Adipocyte (in vitro differentiated cells): ENCODE measurements around the gene CACNG4.

ENCODE experiments used
- DNase-seq: peaks from one replicate; pipeline ENCODE4 v3.0.0-alpha.2; 2015; ENCODE audit warnings: low read depth
- H3K27me3 ChIP-seq: replicated peaks from 2 replicates; pipeline ENCODE4 v1.7.0; 2013; ENCODE audit warnings: mild to moderate bottlenecking, low read length, moderate library complexity; ENCODE audit not compliant: control insufficient read depth, insufficient read depth
- H3K36me3 ChIP-seq: 2 replicates; pipeline ENCODE4 v1.7.0; 2013; ENCODE audit warnings: low read length, mild to moderate bottlenecking, moderate library complexity; ENCODE audit not compliant: control insufficient read depth, insufficient read depth, severe bottlenecking
- H3K4me1 ChIP-seq: 2 replicates; pipeline ENCODE4 v1.7.0; 2013; ENCODE audit warnings: mild to moderate bottlenecking, low read length, moderate library complexity; ENCODE audit not compliant: control insufficient read depth, insufficient read depth
- H3K4me3 ChIP-seq: 2 replicates; pipeline ENCODE4 v1.7.0; 2013; ENCODE audit warnings: mild to moderate bottlenecking, low read length, moderate library complexity
- H3K9ac ChIP-seq: 2 replicates; pipeline ENCODE4 v1.7.0; 2013; ENCODE audit warnings: mild to moderate bottlenecking, low read length, moderate library complexity
- H3K9me3 ChIP-seq: 2 replicates; pipeline ENCODE4 v1.7.0; 2013; ENCODE audit warnings: mild to moderate bottlenecking, low read length, moderate library complexity; ENCODE audit not compliant: control insufficient read depth

Gene CACNG4

GRCh38 chr17:66988069-66988798 lies 23.7 kb downstream of the CACNG4 start:
- H3K36me3 ChIP-seq: no peaks in the 10 kb centered on the region
- no peak for DNase-seq
- H3K27me3 ChIP-seq: peaks cover 84% of the 10 kb centered on the region
- no peak overlapping the region for H3K9ac ChIP-seq
- H3K9me3 ChIP-seq: no peaks in the 10 kb centered on the region
- H3K4me3 ChIP-seq: no peak overlapping the region
- no peaks in the 10 kb centered on the region for H3K4me1 ChIP-seq

- Histone ChIP-seq H3K27me3 (peaks cover 75% of the 10 kb centered on the region), H3K9ac (no peak overlapping the region)
Observed at GRCh38 chr17:66989076-66989475, 24.6 kb downstream of the CACNG4 start.

GRCh38 chr17:66989579-66989978 lies 25.1 kb downstream of the CACNG4 start:
- no peak overlapping the region for H3K4me3 ChIP-seq
- no peaks in the 10 kb centered on the region for H3K9me3 ChIP-seq
- DNase-seq: no peak
- no peak overlapping the region for H3K9ac ChIP-seq
- no peaks in the 10 kb centered on the region for H3K36me3 ChIP-seq
- H3K4me1 ChIP-seq: no peaks in the 10 kb centered on the region
- peaks cover 74% of the 10 kb centered on the region for H3K27me3 ChIP-seq

More at GRCh38 chr17:66989076-66989475, 24.6 kb downstream of the CACNG4 start:
- H3K4me3 ChIP-seq: no peak overlapping the region
- H3K9me3 ChIP-seq: no peaks in the 10 kb centered on the region
- DNase-seq: no peak
- no peaks in the 10 kb centered on the region for H3K4me1 ChIP-seq
- no peaks in the 10 kb centered on the region for H3K36me3 ChIP-seq

DNA sequence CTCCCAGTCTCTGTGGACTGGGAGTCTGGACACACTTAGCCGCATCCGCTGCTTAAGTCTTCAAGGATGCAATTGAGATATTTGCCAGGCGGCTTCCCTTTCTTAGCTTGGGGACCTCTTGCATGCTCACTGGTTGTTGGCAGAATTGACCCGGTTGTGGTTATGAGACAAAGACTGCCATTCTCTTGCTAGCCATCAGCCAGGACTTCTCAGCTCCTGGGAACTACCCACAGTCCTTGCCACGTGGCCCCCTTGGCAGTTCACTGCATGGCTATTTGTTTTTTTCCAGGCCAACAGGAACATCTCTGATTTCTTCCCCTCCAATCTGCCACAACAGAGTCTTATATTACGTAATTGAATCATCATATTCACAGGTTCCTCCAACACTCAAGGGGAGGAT lies 25.5 kb downstream of the CACNG4 start:
- Histone ChIP-seq H3K9ac (no peak overlapping the region), H3K9me3 (no peaks in the 10 kb centered on the region), H3K36me3 (no peaks in the 10 kb centered on the region), H3K27me3 (peaks cover 73% of the 10 kb centered on the region), H3K4me1 (no peaks in the 10 kb centered on the region), H3K4me3 (no peak overlapping the region)
- DNase-seq: no peak

GRCh38 chr17:66992911-66993442 lies 28.5 kb downstream of the CACNG4 start:
- no peak overlapping the region for H3K4me3 ChIP-seq

DNA sequence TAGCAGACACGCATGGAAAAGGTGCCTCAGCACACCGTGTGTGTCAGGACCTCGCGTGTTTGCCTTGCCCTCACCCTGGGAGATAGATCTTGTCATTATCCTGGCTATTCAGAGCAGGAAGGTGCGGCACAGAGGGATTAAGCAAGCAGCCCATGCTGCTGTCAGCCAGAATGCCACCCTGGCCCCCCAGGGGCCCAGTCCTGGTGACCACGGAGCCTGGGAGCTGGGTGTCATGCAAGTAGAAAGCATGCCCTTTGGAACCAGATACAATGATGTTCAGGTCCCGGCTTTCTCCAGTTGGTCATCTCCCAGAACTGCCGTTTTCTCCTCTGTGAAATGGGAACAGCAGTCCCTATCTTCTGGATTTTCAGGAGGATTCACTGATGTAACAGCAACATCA lies 29.9 kb downstream of the CACNG4 start:
- H3K4me3 ChIP-seq: no peak overlapping the region
- H3K9me3 ChIP-seq: no peaks in the 10 kb centered on the region
- DNase-seq: no peak
- peaks cover 55% of the 10 kb centered on the region for H3K27me3 ChIP-seq
- no peaks in the 10 kb centered on the region for H3K4me1 ChIP-seq
- H3K9ac ChIP-seq: no peak overlapping the region
- H3K36me3 ChIP-seq: no peaks in the 10 kb centered on the region

More at GRCh38 chr17:66992911-66993442, 28.5 kb downstream of the CACNG4 start:
- H3K9me3 ChIP-seq: no peaks in the 10 kb centered on the region
- H3K27me3 ChIP-seq: peaks cover 56% of the 10 kb centered on the region
- DNase-seq: no peak
- H3K4me1 ChIP-seq: no peaks in the 10 kb centered on the region
- no peaks in the 10 kb centered on the region for H3K36me3 ChIP-seq
- no peak overlapping the region for H3K9ac ChIP-seq

GRCh38 chr17:66994930-66995535 lies 30.5 kb downstream of the CACNG4 start:
- no peaks in the 10 kb centered on the region for H3K9me3 ChIP-seq
- H3K4me1 ChIP-seq: no peaks in the 10 kb centered on the region
- H3K9ac ChIP-seq: no peak overlapping the region
- H3K36me3 ChIP-seq: no peaks in the 10 kb centered on the region
- DNase-seq: no peak
- H3K27me3 ChIP-seq: peaks cover 55% of the 10 kb centered on the region
- no peak overlapping the region for H3K4me3 ChIP-seq

DNA sequence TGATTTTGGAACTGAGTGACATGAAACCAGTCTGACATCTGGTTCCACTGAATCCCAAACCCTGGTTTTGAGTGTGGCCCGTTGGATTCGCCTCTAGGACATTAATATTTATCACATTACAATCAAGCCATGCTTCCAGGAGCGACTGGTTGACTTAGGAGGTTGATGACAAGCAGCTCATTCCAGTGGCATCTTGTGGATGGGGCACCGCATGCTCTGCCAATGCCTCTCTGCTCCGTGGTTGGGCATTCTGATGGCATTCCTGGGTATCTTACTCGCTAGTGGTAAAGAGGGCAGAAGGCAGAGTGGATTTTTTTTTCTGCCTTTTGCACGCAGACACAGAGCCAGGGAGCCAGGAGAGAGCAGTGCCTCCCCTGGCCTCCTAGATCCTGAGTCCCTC lies 31.4 kb downstream of the CACNG4 start:
- H3K4me3 ChIP-seq: no peak overlapping the region
- H3K4me1 ChIP-seq: no peaks in the 10 kb centered on the region

DNA sequence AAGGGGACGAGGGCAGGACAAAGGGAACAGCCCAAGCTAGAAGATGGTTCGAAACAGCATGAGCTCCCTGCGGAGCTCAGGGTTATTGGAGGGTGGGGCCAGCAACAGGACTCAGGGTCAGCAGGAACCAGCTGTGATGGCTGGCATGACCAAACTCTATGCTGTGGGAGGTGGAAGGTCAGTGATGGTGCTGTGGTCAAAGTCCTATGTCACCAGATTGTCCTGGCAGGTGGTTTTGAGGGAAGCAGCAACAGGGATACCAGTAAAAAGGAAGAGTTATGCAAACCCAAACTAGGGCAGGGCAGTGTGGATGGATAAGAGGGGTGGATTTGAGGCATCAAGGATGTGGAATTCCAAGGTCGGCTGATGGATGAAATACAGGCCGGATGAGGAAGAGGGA lies 32.4 kb downstream of the CACNG4 start:
- no peaks in the 10 kb centered on the region for H3K9me3 ChIP-seq
- no peak for DNase-seq
- no peaks in the 10 kb centered on the region for H3K4me1 ChIP-seq
- H3K4me3 ChIP-seq: no peak overlapping the region
- no peak overlapping the region for H3K9ac ChIP-seq
- peaks cover 57% of the 10 kb centered on the region for H3K27me3 ChIP-seq
- H3K36me3 ChIP-seq: no peaks in the 10 kb centered on the region

More for the DNA sequence above, 31.4 kb downstream of the CACNG4 start:
- no peak overlapping the region for H3K9ac ChIP-seq
- DNase-seq: no peak
- peaks cover 62% of the 10 kb centered on the region for H3K27me3 ChIP-seq
- H3K36me3 ChIP-seq: no peaks in the 10 kb centered on the region
- H3K9me3 ChIP-seq: no peaks in the 10 kb centered on the region

- DNase-seq: no peak
- Histone ChIP-seq H3K4me1 (no peaks in the 10 kb centered on the region), H3K9me3 (peaks cover 4% of the 10 kb centered on the region)
Observed at GRCh38 chr17:67003231-67003630, 38.7 kb downstream of the CACNG4 start.

GRCh38 chr17:67004181-67004580 lies 39.7 kb downstream of the CACNG4 start:
- Histone ChIP-seq H3K4me3 (no peak overlapping the region), H3K9me3 (peaks cover 7% of the 10 kb centered on the region), H3K9ac (no peak overlapping the region), H3K36me3 (no peaks in the 10 kb centered on the region), H3K4me1 (no peaks in the 10 kb centered on the region), H3K27me3 (peaks cover 70% of the 10 kb centered on the region)
- no peak for DNase-seq

More at GRCh38 chr17:67003231-67003630, 38.7 kb downstream of the CACNG4 start:
- Histone ChIP-seq H3K4me3 (no peak overlapping the region), H3K36me3 (no peaks in the 10 kb centered on the region), H3K27me3 (peaks cover 75% of the 10 kb centered on the region), H3K9ac (no peak overlapping the region)
